GM19468 (cell line): ENCODE data around the gene FBN1.

ENCODE experiments used
- ATAC-seq: cut with Tn5 transposase; IDR thresholded peaks from one replicate; pipeline ENCODE4 v1.9.1; 2021; ENCODE audit warnings: mild to moderate bottlenecking, moderate library complexity, moderate number of reproducible peaks; ENCODE audit not compliant: unreplicated experiment; ENCODE audit errors: extremely low read depth

FBN1 gene

DNA sequence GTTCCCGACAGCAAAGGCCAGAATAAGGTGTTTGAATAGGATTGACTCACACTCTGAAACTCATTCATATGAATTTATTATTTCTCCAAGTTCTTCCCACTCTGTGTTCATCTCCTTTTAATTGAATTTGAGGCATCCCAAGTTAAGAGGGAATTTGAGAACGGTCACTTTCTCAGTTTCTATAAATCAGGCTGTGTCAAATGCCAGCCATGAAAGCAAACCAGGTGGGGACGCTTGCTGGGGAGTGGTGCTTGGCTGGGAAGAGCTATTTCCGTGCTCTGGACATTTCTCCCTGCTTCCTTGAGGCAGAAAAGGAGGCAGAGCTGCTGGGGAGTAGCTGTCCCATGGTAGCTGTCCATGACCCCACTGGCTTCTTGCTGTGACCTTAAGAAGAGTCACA lies 116.6 kb downstream of the FBN1 start:
- ATAC-seq: no peak

- no peak for ATAC-seq
Measured at GRCh38 chr15:48527517-48527916, 118.0 kb downstream of the FBN1 start.

DNA sequence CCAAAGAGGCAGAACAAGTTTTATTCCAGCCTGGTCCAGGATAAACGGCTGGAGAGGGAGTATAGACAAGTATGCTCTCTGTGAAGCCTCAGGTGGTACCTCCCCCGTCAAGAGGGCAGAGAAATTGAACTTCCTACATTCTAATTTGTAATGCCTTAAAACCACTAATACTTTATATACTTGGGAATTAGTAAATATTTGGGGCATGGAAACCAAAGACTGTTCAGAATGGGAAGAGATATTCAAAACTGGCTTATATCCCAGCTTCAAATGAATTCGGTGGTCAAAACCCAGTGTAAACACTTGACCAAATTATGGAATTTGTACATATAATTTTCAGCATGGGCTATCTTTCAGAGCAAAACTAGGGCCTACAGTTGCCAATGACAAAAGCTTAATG lies 122.6 kb downstream of the FBN1 start:
- no peak for ATAC-seq

DNA sequence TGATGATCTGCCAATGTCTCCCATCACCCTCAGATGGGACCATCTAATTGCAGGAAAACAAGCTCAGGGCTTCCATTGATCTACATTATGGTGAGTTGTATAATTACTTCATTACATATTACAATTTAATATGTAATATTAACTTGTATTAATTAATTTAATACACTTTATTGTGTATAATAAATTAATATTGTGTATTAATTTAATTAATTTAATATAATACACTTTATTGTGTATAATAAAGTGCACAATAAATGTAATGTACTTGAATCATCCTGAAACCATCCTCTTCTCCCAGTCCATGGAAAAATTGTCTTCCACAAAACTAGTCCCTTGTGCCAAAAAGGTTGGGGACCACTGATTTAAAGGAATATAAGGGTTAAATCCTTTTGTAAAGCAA lies 123.4 kb downstream of the FBN1 start:
- no peak for ATAC-seq

GRCh38 chr15:48520376-48521155 lies 124.9 kb downstream of the FBN1 start:
- ATAC-seq: no peak

DNA sequence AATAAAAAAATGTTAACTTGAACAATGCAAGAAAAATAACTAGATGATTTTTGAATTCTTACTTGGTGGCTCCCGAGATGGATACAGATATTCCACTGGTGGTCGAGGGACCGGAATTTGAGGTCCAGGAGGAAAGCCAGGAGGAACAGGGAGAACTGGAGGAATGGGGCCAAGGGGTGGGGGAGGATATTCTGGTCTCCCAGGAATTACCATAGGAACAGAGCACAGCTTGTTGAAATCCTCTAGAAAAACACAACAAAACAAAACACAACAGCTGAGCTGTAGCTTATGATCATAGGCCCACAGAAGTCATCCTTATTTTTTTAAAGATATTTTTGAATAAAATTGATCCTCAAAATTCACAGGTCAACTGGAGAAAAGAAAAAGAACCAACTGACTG lies 129.4 kb downstream of the FBN1 start:
- no peak for ATAC-seq

DNA sequence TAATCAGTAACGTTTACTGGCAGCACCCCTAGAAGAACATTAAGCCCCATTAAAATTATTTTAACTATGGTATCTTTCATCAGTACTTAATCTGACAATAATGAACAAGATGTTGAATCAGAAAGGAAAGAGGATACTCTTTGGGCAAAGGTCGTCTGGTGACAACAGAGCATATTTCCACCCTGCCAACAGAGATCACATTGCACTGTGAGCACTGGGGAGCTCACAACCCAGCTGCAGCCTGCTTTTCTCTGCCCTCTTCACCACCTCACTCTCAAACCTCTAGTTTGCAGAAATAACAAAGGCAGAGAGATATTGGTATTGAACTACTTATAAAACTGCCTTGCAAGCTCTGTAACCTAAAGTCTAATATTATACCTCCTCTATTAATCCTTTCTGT lies 130.0 kb downstream of the FBN1 start:
- ATAC-seq: no peak

DNA sequence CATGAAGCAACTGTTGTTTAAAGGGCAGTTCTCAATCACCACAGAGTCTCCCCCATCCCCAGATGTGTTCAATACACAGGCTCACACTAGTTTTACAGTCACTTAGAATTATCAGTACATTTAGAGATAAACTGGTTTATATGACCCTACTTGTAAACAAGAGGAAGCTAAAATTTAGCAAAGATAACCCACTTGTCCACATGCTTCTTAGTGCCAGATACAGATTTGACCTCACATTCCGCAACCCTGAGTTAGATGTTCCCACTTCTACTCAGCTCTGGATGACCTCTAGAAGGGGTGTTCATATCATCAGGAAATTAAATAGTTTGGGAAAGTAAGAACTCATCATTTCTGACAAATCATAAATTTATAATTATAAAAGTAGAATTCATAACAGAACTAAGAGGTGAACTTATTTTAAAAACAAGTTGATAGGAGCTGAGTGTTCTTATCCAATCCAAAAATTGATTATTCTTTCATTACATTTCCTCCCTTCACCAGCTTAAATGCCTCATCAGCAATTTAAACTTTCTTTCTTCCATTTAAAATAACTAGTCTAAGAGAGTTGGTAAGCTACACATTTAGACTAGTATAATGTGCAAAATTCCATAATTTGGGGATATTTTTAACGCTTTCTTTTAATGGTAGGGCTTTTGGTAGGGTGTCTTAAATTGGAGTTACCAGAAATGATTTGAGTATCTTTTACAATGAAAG lies 131.2 kb downstream of the FBN1 start:
- ATAC-seq: no peak

DNA sequence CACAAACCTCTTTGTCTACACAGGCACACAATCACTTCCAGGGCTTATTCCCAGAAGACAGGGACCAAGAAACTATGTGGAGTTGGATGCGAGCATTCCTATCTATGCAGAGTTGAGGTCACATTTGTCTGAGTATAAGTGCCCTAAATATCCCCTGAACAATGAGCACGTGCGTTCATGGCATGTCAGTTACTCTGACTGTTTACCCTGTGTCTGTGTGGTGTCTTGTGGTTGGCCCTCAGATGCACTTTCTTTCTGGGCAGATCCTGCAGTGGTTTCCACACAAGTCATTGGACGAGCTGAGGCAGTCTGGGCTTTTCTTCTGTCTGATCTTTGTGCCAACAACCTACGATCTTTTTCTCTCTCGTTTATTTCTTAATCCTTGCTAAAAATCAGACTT lies 134.5 kb downstream of the FBN1 start:
- no peak for ATAC-seq

DNA sequence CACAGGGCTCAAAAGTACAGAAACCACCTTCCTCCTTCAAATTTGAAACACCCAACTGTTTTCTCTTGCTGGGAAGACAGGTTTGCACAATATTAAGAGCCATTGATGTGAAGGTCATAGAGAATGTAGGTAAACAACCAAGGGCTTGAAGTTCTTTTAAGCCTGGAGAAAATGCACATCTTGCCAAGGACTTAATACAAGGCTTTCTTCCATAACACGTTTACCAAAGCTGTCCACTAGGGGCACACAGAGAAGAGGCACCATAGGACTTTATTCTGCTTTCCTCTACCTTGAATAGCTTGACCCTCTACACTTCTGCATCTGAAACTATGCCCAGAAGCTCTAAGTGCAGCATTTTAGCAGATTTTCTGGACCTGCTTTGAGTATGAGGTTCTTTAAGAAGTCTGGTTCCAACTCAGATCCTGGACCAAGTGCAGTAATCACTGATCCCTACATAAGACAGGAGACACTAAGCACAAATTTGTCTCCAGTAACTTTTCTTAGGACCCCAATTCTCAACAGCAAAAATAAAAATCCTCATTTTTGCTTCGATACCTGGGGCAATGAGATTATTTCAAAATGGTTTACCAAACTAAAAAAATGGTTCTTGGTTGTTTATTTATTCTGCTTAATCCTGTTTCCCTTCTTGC lies 138.0 kb downstream of the FBN1 start:
- ATAC-seq: no peak

DNA sequence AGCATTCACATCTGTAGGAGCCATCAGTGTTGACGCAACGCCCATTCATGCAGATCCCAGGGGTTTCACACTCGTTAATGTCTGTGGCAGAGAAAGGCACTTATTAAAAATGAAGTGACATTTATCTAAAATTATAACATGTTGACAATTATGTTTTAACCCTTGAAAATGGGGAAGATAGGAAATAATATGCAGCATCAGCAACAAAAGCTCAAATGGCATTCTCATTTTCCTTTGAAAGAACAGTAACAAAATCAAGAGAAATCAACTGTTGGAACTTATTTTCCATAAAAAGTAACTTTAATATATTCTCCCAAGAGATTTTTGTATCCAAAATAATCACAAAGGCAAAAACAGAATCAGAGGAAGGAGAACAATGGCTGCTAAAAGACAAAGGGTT lies 140.4 kb downstream of the FBN1 start:
- no peak for ATAC-seq

- ATAC-seq: no peak
Measured at GRCh38 chr15:48501208-48501607, 144.3 kb downstream of the FBN1 start.

- no peak for ATAC-seq
Measured at GRCh38 chr15:48500595-48500994, 144.9 kb downstream of the FBN1 start.

GRCh38 chr15:48499978-48500377 lies 145.5 kb downstream of the FBN1 start:
- ATAC-seq: no peak

DNA sequence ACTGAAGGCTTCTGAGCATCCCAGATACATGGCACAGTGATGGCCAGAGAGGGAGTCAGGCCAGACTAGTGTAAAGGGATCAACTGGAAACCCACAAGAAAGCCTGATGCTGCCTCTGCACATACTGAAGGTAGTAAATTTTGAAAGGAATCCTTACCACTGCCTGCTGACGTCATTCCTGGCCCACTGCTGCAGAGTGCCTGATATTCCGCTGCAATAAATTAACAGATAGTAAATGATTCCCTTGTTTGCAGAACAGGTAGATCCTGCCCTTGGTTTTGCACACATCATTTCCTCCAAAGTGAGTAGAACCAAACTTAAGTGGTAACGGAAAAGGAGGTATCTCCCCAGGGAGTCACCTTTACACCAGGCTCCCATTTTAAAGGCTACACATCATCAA lies 146.7 kb downstream of the FBN1 start:
- no peak for ATAC-seq

DNA sequence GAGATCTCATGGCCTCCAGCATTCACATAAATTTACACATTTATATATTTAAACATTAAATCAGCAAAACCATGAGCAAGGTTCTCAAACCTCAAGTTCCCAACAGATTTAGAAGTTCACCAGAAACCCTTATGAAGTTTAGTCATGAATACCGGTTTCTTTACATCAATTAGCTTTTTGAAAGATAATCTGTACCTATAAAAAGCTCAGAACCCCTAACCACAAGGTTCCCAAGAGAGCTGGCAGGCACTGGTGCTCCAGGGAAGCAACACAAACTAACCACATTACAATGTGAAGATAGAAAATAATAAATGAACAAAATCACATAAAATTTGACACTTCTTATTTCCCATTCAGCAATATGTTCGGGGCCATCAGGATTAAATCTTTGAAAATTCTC lies 150.9 kb downstream of the FBN1 start:
- no peak for ATAC-seq

DNA sequence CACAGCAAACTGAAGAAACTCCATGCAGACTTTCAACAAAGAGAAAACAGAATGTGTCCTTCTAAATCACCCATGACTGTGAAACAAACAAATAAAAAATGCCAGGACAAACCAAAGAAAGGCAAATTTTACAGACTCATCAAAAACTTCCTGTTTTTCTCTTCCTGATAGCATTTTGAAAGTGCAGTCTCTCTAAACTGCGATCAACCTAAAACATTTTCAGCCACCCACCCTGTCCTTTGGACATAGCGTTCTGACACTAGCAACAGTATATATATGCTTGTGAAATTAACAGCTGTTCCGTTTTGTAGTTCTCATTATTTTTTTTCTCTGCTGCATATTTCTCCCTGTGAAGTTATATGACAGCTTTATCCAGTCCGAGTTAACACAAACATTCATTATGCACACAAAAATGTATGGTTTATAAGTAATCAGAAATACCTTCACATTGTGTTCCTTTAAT lies 151.7 kb downstream of the FBN1 start:
- ATAC-seq: no peak

- no peak for ATAC-seq
Measured at GRCh38 chr15:48493084-48493762, 152.3 kb downstream of the FBN1 start.

DNA sequence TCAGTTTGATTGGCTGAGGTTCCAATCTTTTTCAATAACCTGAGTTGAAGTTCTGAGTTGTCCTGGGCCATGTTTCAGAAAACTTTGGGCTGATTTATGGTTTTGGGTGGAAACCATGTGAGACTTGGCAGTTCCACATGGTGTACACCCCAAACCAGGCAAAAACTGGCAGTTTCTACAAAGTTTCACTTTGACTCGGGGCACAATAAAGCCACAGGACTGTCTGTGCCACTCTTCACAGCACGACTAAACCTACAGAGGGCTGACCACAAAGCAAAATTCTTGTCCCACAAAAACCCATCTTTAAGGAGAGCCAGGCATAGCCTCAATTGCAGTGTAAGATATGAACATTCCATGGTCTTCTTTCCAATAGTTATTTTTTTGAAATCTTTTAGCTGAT lies 159.3 kb downstream of the FBN1 start:
- no peak for ATAC-seq

DNA sequence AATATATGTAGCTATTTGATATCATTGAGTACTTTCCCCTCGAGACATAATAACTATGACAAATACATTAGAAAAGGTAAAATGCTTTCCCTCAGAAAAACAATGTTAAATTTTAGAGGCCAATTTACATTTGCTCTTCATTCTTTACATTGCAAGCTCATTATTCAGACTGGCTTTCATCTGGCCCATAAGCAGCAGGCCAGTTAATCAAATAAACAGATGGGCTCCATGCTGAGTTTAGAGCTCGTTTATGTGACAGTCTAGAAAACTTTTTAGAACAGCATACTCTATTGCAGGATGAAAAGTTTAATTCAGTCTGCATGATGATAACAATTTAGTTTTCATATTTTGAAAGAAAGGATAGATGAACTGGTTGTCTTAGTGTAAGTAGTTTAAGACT lies 163.7 kb downstream of the FBN1 start:
- ATAC-seq: no peak

DNA sequence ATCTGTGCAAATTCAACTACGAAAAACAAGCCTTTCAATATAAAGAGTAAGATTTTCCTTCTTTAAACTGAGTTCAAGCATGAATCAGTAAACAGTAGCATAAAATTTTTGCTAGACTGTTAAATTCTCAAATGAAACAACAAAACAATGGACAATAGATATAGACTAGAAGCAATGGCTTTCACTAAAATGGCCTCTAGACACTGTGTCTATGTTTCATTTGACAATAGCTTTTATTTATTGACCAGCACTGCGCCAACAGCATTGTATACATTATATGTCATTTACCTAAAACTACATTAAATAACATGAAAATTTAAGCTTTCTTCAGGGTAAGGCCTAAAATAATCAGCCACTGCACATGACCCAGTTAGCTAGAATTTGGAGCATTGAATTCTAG lies 165.8 kb downstream of the FBN1 start:
- no peak for ATAC-seq
